GM19328 (cell line): Measurements from ENCODE around the gene CHST11.

Source experiments
- ATAC-seq: cut with Tn5 transposase; IDR thresholded peaks from one replicate; pipeline ENCODE4 v1.9.1; 2021; ENCODE audit warnings: mild to moderate bottlenecking, moderate library complexity; ENCODE audit not compliant: unreplicated experiment

The CHST11 gene

DNA sequence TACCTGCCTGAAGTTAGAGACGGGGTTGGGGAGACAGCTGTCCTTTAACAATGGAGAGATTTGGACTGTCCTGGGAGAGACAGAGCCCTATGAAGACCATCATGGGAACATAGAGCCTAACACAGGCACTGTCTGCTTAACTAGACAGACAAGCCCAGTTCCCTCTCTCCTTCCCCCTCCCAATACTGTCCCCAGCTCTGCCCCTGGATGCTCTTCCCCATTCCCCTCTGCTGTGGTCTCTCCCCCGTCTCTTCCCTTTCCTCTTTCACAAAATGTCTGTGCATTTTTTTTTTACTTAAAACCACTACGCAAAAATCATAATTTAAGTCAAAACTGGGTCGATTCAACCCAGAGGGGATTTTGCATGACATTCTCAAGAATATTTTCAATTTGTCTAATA is 232.9 kb downstream of the CHST11 start:
- no peak for ATAC-seq

DNA sequence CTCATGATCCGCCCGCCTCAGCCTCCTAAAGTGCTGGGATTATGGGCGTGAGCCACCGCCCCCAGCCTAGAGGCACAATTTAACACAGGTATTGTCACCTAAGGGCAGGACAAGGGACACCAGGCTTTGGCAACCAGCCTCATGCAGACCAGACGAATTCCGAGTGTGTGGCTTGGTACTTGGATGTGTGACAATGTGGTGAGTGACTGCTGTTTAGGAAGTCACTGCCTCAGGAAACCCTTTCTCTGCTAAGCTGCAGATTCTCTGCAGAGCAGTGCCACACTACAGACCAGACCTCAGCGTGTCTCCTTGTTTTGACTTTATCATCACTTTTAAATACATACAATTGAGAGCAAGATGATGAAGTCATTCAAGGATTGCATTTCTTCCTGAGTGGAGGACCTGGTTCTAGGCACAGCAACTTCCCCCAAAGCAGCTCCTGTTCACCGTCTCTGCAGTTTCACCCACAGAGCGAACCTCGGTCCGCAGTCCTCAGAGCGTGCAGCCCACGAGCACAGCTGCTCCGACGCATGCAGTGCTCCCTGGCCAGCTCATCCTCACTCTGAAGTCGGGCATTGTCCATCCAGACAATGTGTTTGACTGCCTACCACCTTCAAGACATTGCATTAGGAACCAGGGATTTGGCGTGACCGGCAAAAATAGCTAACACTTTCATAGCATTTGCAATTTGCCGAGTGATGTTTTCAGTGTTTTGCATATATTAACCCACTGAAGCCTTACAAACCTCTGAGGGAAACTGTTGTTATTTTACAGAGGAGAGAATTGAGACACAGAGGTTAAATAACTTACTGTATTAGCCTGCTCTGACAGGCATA is 235.2 kb downstream of the CHST11 start:
- ATAC-seq, result peak; percentile 43

DNA sequence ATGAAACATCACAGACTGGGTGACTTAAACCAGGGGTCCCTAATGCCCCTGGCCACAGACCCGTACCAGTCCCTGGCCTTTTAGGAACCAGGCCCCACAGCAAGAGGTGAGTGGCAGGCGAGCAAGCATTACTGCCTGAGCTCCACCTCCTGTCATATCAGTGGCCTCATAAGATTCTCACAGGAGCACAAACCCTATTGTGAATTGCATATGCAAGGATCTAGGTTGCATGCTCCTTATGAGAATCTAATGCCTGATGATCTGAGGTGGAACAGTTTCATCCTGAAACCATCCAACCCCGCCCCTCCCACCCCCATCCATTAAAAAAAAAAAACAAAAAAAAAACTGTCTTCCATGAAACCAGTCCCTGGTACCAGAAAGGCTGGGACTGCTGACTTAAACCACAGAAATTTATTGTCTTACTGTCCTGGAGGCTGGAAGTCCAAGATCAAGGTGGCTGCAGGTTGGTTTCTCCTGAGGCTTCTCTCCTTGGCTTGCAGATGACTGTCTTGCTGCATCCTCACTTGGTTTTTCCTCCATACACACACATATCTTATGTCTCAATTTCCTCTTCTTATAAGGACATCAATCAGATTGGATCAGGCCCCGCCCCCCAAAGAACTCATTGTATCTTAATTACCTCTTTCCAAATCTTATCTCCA is 235.9 kb downstream of the CHST11 start:
- ATAC-seq, result peak; percentile 9

DNA sequence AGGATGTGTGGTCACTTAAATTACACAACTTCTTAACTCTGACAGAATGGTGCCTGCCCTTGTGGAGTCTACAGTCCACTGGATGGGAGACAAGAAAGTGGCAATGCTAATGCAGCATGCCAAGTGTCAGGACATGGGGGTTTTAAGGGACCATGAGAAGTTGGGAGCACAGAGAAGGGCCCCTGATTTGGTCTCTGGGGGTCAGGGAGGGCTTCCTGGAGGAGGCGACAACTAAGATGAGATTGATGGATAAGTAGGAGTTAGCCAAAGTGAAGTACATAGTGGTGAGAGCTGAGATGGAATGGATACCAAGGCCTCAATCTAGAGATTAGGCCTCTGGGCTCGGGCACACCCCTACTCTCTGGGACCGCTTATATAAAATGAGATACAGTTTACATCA is 236.7 kb downstream of the CHST11 start:
- ATAC-seq, result no peak

DNA sequence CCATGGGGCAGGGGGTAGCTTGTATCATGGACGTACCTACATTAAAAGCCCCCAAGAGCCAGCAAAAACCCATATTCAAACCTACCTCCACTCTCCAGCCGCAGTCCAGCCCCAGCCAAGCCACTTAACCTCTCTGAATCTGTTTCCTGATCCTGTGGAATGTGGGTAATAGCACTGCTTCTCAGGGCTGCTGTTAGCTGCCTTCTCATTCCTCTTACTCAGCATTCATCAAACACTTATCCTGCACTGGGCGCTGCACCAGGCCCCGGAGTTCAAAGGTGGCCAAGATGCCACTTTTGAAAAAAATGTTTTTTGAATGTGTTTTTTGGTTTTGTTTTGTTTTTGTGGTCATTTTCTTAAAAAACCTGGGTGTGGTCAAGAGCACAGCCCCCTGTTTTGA is 237.4 kb downstream of the CHST11 start:
- no peak for ATAC-seq

DNA sequence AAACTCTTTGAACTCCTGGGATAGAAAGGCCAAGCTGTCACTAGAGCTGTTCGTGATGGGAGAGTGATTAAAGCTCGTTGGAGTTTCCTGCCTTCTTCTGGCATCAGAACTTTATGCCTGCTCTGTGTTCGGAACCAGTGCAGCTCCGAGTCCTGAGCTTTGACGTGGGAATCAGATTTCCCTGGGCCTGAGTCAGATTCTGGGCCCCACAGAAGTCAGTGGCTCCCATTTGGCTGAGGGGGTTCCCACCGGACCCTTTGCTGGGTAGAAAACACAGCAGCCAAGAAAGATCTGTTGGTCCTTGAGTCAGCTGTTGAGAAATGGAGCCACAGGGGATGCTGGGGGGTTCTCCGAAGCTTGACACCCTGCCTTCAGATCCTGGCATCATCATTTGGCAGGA is 238.0 kb downstream of the CHST11 start:
- ATAC-seq, result no peak

DNA sequence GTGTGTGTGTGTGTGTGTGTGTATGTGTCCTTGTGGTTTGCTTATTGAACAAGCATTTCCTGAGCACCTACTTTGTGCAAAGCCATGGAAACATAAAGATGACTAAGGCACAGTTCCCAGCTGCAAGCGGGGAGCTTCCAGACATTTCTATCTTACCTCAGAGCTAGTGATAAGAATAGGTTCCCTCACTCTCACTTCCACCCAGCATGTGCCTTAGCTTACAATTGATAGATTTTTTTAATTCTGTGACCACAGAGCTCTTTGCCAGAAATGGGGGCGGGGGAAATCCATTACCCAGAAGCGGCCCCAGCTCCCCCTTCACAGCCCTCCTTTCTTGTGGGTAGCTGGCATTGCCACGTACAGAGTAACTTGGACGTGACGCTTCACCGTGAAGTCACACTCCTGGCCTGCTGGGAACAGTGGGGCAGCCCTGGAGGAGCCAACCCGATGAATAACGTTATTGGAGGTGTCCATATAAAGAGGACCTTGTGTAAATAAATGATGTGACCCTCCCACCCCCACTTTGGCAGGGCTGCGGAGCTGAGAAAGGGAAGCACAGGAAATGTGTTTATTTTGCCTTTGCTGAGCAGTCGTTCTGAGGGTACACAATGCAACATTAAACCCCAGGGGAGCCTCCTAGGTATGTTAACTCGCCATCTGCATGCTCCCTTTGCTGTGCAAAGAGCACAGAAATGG is 238.9 kb downstream of the CHST11 start:
- peak; percentile 37 for ATAC-seq

DNA sequence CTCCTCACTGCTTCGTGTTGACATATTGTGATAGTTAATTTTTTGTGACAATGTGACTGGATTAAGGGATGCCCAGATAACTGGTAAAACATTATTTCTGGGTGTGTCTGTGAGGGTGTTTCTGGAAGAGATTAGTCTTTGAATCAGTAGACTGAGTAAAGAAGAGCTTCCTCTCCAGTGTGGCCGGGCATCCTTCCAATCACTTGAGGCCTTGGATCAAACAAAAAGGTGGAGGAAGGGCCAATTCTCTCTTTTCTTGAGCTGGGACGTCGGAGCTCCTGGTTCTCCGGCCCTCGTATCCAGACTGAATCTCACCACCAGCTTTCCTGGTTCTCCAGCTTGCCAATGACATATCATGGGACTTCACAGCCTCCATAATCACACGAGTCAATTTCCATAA is 240.4 kb downstream of the CHST11 start:
- ATAC-seq, result no peak

DNA sequence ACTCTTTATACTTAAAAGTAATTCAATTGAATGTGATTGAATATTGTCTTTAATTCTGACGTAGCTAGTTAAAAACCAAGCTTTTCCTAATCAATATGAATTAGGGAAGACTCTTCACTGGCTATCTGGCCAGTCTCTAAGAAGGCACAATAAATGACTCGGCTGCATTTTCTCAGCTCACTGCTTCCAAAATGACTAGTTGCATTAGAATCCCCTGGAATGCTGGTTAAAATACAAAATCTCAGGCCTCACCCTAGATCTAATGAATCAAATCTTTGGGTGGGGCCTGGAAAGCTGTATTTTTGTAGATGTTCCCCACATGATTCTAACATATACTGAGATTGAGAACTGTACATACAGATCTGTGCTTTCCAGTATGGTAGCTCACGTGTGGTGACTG is 242.1 kb downstream of the CHST11 start:
- no peak for ATAC-seq

DNA sequence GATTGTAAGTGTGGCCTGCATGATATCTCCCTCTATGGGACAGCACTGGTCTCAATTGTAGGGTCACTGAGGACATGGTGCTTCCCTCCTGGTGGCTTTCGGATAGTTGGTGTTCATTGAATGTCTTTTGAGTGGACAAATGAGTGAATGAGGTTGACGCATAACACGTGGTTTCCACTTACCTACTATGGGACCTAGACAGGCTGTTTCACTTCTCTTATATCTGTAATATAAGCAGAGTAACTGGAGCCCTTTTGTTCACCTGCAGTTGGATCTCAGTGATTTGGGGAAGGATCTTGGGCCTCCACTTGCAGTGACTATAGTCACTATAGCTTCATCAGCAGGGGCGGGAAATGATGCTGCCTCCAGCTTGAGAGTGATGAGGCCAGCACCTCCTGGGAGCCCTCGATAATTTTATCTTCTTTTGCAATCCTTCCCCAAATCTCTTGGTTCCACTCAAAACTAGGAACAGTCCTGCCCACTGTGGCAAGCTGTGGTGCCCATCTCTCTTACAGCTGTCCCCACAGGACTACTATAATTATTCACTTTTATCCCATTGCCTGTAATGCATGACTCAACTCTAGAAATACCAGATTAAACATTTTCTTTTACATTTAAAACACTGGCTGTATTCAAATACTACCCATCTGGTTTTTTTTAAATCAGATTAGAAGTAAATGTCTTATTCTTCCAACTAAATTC is 242.9 kb downstream of the CHST11 start:
- peak; percentile 47 for ATAC-seq

DNA sequence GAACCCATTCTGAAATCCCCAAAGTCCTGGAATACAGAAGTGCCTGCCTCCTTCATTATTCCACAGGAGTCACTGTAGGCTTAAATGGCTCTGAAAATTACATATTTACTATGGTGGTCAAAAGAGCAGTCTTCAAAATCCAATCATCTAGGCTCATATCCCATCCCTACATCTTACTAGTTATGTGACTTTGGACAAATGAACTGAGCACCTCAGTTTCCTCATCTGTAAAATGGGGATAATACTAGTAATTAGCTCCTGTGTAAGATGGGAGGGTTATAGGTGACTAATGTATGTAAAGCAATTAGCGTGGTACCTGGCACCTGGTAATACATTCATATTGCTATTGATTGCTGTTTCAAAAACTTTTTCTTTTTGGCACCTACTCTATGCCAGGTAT is 243.6 kb downstream of the CHST11 start:
- no peak for ATAC-seq

DNA sequence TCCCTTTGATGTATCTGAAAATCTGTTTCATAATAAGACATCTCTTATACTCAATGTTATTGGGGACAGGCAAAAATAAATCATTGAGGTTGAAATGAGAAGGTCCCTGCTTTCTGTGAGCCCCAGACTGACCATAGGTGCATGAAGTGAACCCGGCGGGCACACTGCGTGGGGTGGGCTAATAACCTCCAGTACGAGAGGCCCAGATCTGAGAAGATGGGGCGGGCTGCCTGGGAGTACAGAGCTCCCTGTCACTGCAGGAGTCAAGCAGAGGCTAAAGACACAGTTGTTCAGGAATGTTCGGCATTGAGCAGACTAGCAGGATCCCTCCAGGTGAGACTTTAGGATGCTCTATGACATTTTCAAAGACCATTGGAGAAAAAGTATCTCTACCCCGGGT is 244.6 kb downstream of the CHST11 start:
- ATAC-seq, result no peak

DNA sequence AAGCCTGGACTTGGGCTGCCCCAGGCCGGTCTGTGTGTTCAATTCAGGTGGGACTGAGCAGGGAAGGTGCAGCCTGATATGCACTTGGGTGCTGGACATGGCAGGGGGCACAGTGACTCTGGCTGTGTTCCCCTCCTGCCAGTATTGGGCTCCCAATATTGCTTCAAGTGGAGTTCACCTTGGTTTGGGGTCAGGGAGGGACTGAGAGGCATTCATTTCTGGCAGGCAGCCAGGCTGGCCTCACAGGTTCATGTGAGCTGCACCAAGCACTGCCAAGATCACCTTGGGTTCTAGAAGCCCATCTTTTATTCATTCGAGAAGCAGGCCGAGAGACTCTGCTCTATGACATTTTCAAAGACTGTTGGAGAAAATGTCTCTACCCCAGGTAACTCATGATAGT is 245.0 kb downstream of the CHST11 start:
- ATAC-seq, result no peak

DNA sequence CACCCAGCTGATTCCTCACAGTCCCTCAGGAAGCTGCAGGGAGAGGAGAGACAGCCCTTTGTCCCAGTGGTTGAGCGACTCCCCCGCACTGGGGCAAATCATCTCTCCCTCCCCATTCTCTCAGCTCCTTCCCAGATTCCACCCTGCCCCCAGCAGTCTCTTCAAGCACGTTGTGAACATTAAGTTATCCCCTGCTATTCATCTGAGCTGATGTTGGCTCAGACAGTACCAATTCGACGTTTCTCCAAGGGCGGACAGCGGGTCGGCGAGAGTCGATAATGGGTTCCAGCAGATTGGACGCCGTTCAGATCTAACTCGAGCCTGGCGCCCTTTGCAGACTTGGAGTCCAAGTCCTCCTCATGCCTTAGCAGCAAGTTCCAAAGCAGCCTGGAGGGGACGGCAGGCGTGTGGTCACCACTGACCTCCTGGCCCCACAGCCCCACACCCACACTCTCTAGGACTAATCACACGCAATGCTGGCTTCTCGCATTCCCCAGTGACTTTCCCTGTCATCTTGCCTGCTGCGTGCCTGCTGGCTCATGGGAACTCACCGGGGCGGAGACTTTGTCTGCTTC is 245.9 kb downstream of the CHST11 start:
- no peak for ATAC-seq

DNA sequence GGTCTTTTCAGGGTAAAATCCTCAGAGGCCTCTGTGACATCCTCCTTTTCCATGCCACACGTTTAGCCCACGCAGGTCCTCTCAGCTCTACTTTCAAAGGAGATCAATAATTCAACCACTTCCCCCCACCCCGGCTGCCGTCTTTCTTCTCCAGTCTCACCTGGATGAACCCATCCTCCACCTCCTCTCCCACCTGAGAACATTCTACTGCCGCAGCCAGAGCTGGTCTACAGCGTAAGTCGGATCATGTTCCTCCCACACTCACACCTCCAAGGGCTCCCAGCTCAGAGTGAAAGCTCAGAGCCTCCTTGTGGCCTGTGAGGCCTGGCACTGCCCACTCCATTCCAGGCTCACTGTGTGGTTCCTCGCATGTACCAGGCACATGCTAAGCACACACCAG is 246.6 kb downstream of the CHST11 start:
- no peak for ATAC-seq

DNA sequence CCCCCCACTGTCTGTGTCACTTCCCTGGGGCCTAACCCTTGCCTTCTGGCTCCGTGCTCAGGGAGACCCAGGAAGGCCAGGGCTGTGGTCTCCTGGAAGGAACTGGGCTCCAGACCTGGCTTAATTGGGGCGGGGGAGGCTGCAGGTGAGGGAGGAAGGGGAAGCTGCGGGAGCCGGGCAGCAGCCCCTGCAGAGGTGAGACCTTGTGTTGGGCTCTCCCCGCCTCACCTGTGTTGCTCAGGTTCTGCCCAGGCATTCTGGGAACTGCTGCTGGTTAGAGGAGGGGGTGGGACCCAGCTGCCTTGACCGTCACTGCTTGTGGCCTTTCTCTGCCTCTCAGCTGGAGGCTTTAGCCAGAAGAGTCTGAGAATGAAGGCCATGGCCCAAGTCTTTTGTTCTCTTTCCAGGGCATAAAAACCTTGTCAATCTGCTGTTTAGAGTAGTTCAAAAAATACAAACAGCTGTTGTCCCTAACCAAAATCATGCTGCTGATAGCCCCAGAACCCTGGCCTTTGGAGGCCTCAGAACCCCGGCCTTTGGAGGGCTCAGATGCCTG is 247.6 kb downstream of the CHST11 start:
- ATAC-seq, result no peak

DNA sequence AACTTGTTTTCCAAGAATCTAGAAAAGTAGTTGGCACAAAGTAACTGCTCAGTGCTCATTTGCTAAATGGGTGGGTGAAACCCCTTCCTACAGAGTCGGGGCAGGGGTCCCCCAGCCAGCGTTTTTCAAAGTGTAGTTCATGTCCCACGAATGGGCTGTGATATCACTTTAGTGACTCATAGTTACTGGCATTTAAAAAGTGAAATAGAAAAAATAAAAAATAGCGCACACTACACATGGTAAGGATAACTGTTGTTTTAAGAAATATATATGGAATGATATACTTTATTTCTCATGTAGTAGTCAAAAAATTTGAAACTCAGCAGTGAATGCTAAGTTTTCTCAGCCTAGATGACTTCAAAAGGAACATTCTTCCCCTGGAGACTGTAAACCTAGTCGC is 250.4 kb downstream of the CHST11 start:
- no peak for ATAC-seq

DNA sequence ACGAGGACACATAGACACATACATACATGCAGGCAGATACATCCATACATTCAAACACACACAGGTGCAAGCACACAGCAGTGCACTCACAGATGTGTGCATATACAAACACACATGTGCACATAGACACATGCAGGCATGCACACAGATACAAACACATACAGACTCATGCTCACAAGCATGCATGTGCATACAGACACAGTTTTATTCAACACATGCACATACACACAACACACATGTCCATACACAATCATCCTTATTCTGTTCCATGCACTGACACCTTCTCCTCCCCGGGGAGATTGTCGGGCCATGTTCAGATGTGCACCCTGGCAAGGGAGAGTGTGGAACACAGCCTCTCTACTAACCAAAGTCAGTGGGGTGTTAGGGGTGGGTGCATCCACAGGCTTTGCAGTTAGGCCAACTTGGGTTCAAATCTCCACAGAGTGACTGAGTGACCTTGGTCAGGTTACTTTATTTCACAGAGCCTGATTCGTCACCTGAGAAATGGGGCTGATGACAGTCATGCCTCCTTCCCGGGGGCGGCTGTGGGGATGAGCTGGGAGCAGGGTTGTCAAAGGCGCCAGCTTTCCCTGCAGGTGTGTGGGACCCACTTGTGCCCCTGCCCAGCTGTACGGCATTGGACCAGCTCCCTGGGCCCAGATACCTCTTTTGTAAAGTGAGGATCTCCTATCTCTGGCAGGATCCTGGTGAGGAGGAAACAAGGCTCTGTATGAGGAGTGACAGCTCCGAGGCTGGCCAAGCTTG is 251.2 kb downstream of the CHST11 start:
- ATAC-seq, result no peak

DNA sequence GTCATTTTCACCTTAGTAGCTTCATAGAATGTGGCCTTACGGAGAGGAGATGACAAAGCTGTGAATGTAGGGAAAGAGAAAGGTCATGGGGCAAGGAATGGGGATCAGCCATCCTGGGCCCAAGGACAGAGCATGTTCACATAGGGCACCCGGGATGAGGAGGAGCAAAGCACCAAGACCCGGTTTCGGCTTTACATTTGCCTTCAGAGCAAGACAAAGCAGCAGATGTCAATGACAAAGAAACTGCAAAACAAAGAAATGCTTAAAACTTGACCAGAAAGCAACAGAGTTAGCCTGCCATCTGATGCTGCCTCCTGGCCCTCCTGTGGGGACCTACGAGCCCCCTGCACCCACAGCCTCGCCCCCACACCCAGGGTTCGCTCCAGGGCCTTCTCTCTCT is 252.1 kb downstream of the CHST11 start:
- ATAC-seq, result no peak
